Breast epithelium (tissue), 4 donors: Measurements from ENCODE around the gene P4HA3. TPM values are rescaled to one million over a fixed set of nuclear protein-coding genes. Genes with fewer than 3 reads are reported as not detected.
A peak's percentile ranks its signal among the peaks of the same experiment; 100 is the strongest.

ENCODE experiments used
- DNase-seq, 2 donors: peaks; one replicate each; pipeline ENCODE4 v3.0.0-alpha.2; 2019; ENCODE audit warnings: low spot score in 2 of 2
- H3K27ac ChIP-seq, 2 donors: fragments of 200-600 bp; sonication (generic) in 1 of 2; one replicate each; pipeline ENCODE4 v1.5.1; 2016 to 2019; ENCODE audit warnings: mild to moderate bottlenecking in 1 of 2
- H3K27me3 ChIP-seq, 2 donors: fragments of 200-600 bp; sonication (generic) in 1 of 2; one replicate each; pipeline versions ENCODE4 v1.5.1 to v1.6.0; 2017 to 2019; ENCODE audit warnings: control low read depth in 1 of 2, mild to moderate bottlenecking in 1 of 2
- H3K36me3 ChIP-seq: fragments of 200-600 bp; one replicate; pipeline ENCODE4 v1.5.1; 2019
- H3K4me1 ChIP-seq, 2 donors: fragments of 200-600 bp; sonication (generic); one replicate each; pipeline ENCODE4 v1.5.1; 2016 to 2019; ENCODE audit warnings: control low read depth in 1 of 2
- H3K4me3 ChIP-seq, 3 donors: fragments of 200-600 bp; sonication (generic); 1 replicate in 2 of 3; 2 replicates in 1 of 3; pipeline ENCODE4 v1.5.1; 2016 to 2019; ENCODE audit warnings: mild to moderate bottlenecking in 3 of 3, moderate library complexity in 2 of 3
- H3K9me3 ChIP-seq, 2 donors: fragments of 200-600 bp; sonication (generic) in 1 of 2; one replicate each; pipeline ENCODE4 v1.5.1; 2016 to 2019; ENCODE audit warnings: control low read depth in 1 of 2
- CTCF ChIP-seq, 3 donors: fragments of 450-650 bp; IDR thresholded peaks; one replicate each; pipeline ENCODE4 v1.5.1; 2016 to 2017; ENCODE audit warnings: antibody characterized with exemption in 3 of 3, mild to moderate bottlenecking in 3 of 3, moderate library complexity in 3 of 3
- POLR2A ChIP-seq: fragments of 450-650 bp; IDR thresholded peaks from one replicate; pipeline ENCODE4 v1.6.1; 2016; ENCODE audit warnings: antibody characterized with exemption, mild to moderate bottlenecking, moderate library complexity
- POLR2AphosphoS5 ChIP-seq, 3 donors: sonication (generic); formaldehyde crosslinking; IDR thresholded peaks; one replicate each; pipeline ENCODE4 v1.6.1; 2017; ENCODE audit warnings: antibody characterized with exemption in 3 of 3
- intact Hi-C: fragments of 100-400 bp; cut with DNase I; formaldehyde crosslinking; loops from one replicate; pipeline ENCODE4 v1.15.1; 2023; ENCODE audit warnings: low total_unique reads
- total RNA-seq, 3 donors: library from RNA; depleted of rRNA; stranded (reverse); fragments of >200 nt; gene quantifications; one replicate each; pipeline ENCODE4 v1.1.0, GENCODE V29; 2016

The P4HA3 gene
- total RNA-seq, 3 donors from 2014 or later: 0.29 to 0.66 (median 0.48) TPM

GRCh38 chr11:74319139-74319816 lies 7.8 kb upstream of the P4HA3 start:
- H3K9me3 ChIP-seq: peaks cover 0 to 14% of the 10 kb centered on the region in 2 donors
- DNase-seq: no peak
- no peak overlapping the region for H3K4me3 ChIP-seq
- no peak overlapping the region for H3K27ac ChIP-seq
- no peaks in the 10 kb centered on the region for H3K4me1 ChIP-seq
- intact Hi-C loops: no loop called here
- TF ChIP-seq POLR2A: no peak
- TF ChIP-seq POLR2AphosphoS5 (IDR thresholded peaks at IDR 0.05): no peak
- no peak for TF ChIP-seq CTCF (IDR thresholded peaks at IDR 0.05)
- H3K27me3 ChIP-seq: no peaks in the 10 kb centered on the region
- H3K36me3 ChIP-seq: no peaks in the 10 kb centered on the region

GRCh38 chr11:74318241-74318932 lies 6.9 kb upstream of the P4HA3 start:
- TF ChIP-seq CTCF (IDR thresholded peaks at IDR 0.05) (no peak), POLR2A (no peak), POLR2AphosphoS5 (IDR thresholded peaks at IDR 0.05) (no peak)
- DNase-seq: no peak
- Histone ChIP-seq H3K9me3 (peaks cover 0 to 16% of the 10 kb centered on the region in 2 donors), H3K4me1 (no peaks in the 10 kb centered on the region), H3K36me3 (no peaks in the 10 kb centered on the region), H3K27me3 (no peaks in the 10 kb centered on the region), H3K27ac (no peak overlapping the region), H3K4me3 (no peak overlapping the region)
- intact Hi-C loops: no loop called here

- Histone ChIP-seq H3K36me3 (no peaks in the 10 kb centered on the region), H3K4me3 (no peak overlapping the region), H3K27ac (no peak overlapping the region), H3K4me1 (no peaks in the 10 kb centered on the region), H3K9me3 (peaks cover 0 to 20% of the 10 kb centered on the region in 2 donors), H3K27me3 (no peaks in the 10 kb centered on the region)
- TF ChIP-seq POLR2A: no peak
- TF ChIP-seq POLR2AphosphoS5 (IDR thresholded peaks at IDR 0.05): no peak
- TF ChIP-seq CTCF (IDR thresholded peaks at IDR 0.05): no peak
- intact Hi-C loops: no loop called here
- DNase-seq: no peak
Measured at GRCh38 chr11:74316772-74317505, 5.5 kb upstream of the P4HA3 start.

- Histone ChIP-seq H3K4me3 (no peak overlapping the region), H3K27me3 (peaks cover 0 to 3% of the 10 kb centered on the region in 2 donors), H3K9me3 (peaks cover 0 to 17% of the 10 kb centered on the region in 2 donors), H3K27ac (no peak overlapping the region), H3K36me3 (no peaks in the 10 kb centered on the region), H3K4me1 (no peaks in the 10 kb centered on the region)
- no peak for DNase-seq
- TF ChIP-seq POLR2AphosphoS5 (IDR thresholded peaks at IDR 0.05): no peak
- no peak for TF ChIP-seq POLR2A
- TF ChIP-seq CTCF (IDR thresholded peaks at IDR 0.05): no peak
- intact Hi-C loops: no loop called here
Measured at GRCh38 chr11:74312326-74312725, 886 bp upstream of the P4HA3 start.

- TF ChIP-seq CTCF (IDR thresholded peaks at IDR 0.05): no peak
- TF ChIP-seq POLR2A: no peak
- no peak for TF ChIP-seq POLR2AphosphoS5 (IDR thresholded peaks at IDR 0.05)
Measured at GRCh38 chr11:74310857-74311256, 583 bp downstream of the P4HA3 start.

More at GRCh38 chr11:74310857-74311256, 583 bp downstream of the P4HA3 start:
- peaks cover 0 to 3% of the 10 kb centered on the region in 2 donors for H3K27me3 ChIP-seq
- intact Hi-C loops: no loop called here
- no peak overlapping the region for H3K27ac ChIP-seq
- DNase-seq: no peak
- peak overlapping the region; percentile 52 to 59 (median 53) for H3K4me3 ChIP-seq
- no peaks in the 10 kb centered on the region for H3K4me1 ChIP-seq
- H3K36me3 ChIP-seq: no peaks in the 10 kb centered on the region
- peaks cover 0 to 6% of the 10 kb centered on the region in 2 donors for H3K9me3 ChIP-seq
